ENCODE measurements around the gene USF3.

The USF3 gene

DNA sequence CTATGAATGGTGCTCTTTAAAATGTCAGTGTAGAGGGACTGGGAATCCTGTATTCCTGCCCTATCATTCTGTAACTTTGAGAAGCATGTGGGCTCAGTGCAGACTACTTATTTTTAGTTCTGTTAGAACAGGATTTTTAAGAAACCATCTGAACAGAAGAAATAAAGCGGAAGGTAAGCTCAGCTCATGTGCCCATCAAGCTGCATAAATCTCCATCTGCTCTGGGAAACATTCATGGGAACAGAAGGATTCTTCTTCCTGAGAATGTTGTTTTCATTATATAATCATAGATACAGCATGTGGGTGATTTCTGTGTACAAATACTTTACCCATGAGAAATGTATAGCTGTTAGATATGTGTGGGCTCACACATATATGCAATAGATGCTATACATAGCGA is 94.2 kb downstream of the USF3 start:
- DNase-seq: no peak

DNA sequence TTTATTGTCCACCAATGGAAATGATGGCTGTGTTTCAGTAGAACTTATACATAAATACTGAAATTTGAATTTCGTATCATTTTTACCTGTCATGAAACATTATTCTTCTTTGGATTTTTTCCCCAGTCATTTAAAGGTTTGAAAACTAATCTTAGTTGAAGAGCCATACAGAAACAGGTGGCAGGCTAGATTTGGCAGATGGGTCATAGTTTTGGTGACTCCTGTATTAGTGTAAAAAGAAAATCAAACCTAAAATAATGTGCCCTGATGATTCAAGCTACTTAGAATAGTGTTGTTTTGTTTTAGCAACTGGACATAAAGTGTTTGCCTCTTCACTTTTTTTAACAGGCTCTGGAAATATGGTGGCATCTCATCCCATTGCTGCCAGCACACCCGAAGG is 95.2 kb downstream of the USF3 start:
- DNase-seq: no peak

DNA sequence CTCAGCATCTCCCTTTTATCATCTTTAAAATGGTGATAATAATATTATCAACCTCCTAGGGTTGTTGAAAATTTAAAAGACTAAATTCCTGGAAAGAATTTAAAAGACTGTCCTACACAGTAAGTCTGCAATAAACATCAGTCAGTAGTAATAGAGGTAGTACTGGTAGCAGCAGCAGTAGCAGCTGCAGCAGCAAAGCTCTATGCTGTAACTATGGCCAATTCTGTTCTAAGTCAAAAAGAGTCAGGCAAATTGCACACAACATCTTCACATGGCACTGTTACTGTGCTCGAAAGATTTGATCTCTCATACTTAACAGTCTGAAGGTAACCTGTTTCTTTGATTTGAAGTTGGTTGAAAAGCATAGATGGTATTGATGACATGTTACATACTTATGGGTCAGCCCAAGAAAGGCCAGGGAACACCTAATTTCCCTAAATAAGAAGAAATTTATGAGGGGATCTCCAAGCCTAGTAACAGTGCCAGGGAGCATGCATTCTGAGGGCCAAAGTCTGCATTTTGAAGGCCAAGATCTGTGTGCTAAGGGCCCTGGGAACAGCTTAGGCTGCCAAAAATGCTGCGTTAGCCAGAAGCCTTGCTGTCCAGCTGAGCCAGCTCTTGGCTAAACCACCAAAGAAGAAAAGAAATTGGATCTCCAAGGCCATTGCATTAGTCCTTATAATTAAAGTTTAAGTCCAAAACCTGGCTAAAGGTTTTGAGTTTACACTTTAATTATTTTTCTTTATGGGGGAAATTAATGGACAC is 95.8 kb downstream of the USF3 start:
- DNase-seq: no peak

All from bone marrow (tissue), 2 donors.